Measurements from ENCODE around the gene TMPRSS11B. TPM values are rescaled to one million over a fixed set of nuclear protein-coding genes. Genes with fewer than 3 reads are reported as not detected.

The TMPRSS11B gene
- total RNA-seq, 1 experiment from 2014 or later: not detected

Other genes with a start within 250 kb of the TMPRSS11B start
- 0.13 and 0.18 TPM in 2 replicates for gene TMPRSS11F, start 115.8 kb downstream of the TMPRSS11B start, total RNA-seq (2014; rRNA removed; shearing (Covaris generic))
- gene YTHDC1, start 104.4 kb upstream of the TMPRSS11B start, total RNA-seq (2014; rRNA removed; shearing (Covaris generic)): 26.9 and 28.5 TPM in 2 replicates
- gene TMPRSS11E, start 201.8 kb upstream of the TMPRSS11B start, total RNA-seq (2014; rRNA removed; shearing (Covaris generic)): 0.08 and 0.27 TPM in 2 replicates

Measured in SK-MEL-5 (cell line).